Uterus (tissue), 4 donors: Measurements from ENCODE around the gene FEN1. TPM values are rescaled to one million over a fixed set of nuclear protein-coding genes. Genes with fewer than 3 reads are reported as not detected.

Source experiments
- DNase-seq, 2 donors: peaks; one replicate each; pipeline ENCODE4 v3.0.0-alpha.2; 2019 to 2020
- H3K27ac ChIP-seq, 2 donors: fragments of 200-600 bp; sonication (generic); 1 replicate in 1 of 2; 2 replicates in 1 of 2; pipeline ENCODE4 v1.5.1; 2016 to 2018
- H3K27me3 ChIP-seq, 2 donors: fragments of 200-600 bp; sonication (generic); one replicate each; pipeline ENCODE4 v1.5.1; 2018 to 2019; ENCODE audit warnings: control low read depth in 1 of 2
- H3K36me3 ChIP-seq, 2 donors: fragments of 200-600 bp; sonication (generic); one replicate each; pipeline ENCODE4 v1.5.1; 2019; ENCODE audit warnings: control low read depth in 1 of 2
- H3K4me1 ChIP-seq, 2 donors: fragments of 200-600 bp; sonication (generic); one replicate each; pipeline ENCODE4 v1.5.1; 2018 to 2019; ENCODE audit warnings: control low read depth in 1 of 2
- H3K4me3 ChIP-seq, 2 donors: fragments of 200-600 bp; sonication (generic); 1 replicate in 1 of 2; 2 replicates in 1 of 2; pipeline ENCODE4 v1.5.1; 2018 to 2019; ENCODE audit warnings: mild to moderate bottlenecking in 1 of 2
- H3K9me3 ChIP-seq, 2 donors: fragments of 200-600 bp; sonication (generic); one replicate each; pipeline ENCODE4 v1.5.1; 2019; ENCODE audit warnings: control low read depth in 1 of 2
- POLR2A ChIP-seq, 2 donors: fragments of 450-650 bp; IDR thresholded peaks; one replicate each; pipeline ENCODE4 v1.6.1; 2016; ENCODE audit warnings: antibody characterized with exemption in 2 of 2, mild to moderate bottlenecking in 1 of 2, moderate library complexity in 1 of 2
- intact Hi-C: fragments of 100-400 bp; cut with DNase I; formaldehyde crosslinking; loops from one replicate; pipeline ENCODE4 v1.15.1; 2023; ENCODE audit warnings: low total_unique reads
- total RNA-seq, 4 donors: library from RNA; depleted of rRNA in 3 of 4; stranded (reverse); fragments of >200 nt in 3 of 4; gene quantifications; one replicate each; pipeline versions ENCODE4 v1.1.0 to v1.2.4, GENCODE V29; 2014 to 2023
- TF ChIP-seq, protein P1 (sequence below), 4 experiments: fragments of 200-600 bp in 2 of 4; fragments of 450-650 bp in 2 of 4; sonication (generic) in 2 of 4; IDR thresholded peaks; one replicate each; pipeline ENCODE4 v1.5.1; 2016 to 2019; ENCODE audit warnings: antibody characterized with exemption in 4 of 4, mild to moderate bottlenecking in 2 of 4, moderate library complexity in 1 of 4
- donor health status: DM: yes; HTN: yes; CAD: no.

The FEN1 gene
- total RNA-seq, 4 donors from 2014 or later = 0.77 to 19.4 (median 6.8) TPM

DNA sequence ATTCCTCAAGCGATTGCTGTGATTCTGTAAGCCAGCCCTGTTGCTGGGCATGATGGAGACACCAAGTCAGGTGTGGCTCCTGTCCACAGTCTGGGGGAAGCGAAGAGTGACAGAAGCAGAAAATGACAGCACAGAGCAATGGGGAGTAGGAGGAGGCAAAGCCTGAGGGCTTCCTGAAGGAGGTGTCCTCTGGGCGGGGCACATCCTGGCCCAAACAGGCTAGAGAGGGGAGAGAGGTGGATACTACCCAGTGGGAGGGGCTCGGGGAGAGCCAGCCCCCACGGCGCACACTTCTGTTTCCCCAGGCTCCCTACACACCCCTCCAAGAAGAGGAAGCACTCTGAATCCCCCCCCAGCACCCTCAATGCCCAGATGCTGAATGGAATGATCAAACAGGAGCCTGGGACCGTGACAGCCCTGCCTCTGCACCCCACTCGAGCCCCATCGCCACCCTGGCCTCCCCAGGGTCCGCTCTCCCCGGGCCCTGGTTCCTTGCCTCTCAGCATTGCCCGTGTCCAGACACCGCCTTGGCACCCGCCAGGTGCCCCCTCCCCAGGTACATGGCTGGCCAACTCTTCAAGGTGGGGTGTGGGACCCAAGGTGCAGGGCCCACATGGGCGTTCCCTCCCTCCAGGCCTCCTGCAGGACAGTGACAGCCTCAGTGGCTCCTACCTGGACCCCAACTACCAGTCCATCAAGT, 21.4 kb upstream of the FEN1 start:
- TF ChIP-seq POLR2A (IDR thresholded peaks at IDR 0.05) = no peak
- TF ChIP-seq, protein P1, sequence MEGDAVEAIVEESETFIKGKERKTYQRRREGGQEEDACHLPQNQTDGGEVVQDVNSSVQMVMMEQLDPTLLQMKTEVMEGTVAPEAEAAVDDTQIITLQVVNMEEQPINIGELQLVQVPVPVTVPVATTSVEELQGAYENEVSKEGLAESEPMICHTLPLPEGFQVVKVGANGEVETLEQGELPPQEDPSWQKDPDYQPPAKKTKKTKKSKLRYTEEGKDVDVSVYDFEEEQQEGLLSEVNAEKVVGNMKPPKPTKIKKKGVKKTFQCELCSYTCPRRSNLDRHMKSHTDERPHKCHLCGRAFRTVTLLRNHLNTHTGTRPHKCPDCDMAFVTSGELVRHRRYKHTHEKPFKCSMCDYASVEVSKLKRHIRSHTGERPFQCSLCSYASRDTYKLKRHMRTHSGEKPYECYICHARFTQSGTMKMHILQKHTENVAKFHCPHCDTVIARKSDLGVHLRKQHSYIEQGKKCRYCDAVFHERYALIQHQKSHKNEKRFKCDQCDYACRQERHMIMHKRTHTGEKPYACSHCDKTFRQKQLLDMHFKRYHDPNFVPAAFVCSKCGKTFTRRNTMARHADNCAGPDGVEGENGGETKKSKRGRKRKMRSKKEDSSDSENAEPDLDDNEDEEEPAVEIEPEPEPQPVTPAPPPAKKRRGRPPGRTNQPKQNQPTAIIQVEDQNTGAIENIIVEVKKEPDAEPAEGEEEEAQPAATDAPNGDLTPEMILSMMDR (IDR thresholded peaks at IDR 0.05) = no peak
- DNase-seq = no peak
- Histone ChIP-seq H3K27ac (peak overlapping the region; percentile 71 to 80), H3K9me3 (no peaks in the 10 kb centered on the region), H3K4me1 (peaks cover 0 to 4% of the 10 kb centered on the region in 2 donors), H3K27me3 (no peaks in the 10 kb centered on the region), H3K4me3 (no peak overlapping the region), H3K36me3 (no peaks in the 10 kb centered on the region)
- intact Hi-C loops = no loop called here

DNA sequence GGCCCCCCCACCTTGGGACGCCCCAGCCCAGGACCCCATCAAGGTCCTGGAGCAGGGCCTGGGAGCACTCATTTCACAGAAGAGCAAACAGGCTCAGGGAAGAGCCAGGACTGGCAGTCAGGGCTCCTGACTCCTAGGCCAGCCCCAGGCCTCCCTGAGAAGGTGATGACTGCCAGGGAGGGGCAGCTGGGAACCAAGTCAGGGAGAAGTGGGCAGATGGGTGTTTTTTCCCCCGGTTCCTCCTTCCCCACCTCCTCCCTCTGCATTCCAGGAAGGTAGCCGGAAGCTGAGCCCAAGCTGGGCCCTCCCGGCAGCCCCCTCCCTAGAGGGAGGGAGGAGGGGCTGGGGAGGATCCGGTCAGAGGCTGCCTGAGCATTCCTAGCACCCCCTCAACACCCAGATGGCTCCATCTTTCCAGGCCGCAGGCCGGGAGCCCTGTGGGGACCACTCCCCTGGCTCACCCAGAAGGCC, 20.7 kb upstream of the FEN1 start:
- H3K4me3 ChIP-seq = no peak overlapping the region
- H3K36me3 ChIP-seq = no peaks in the 10 kb centered on the region
- H3K4me1 ChIP-seq = peaks cover 0 to 4% of the 10 kb centered on the region in 2 donors
- H3K27ac ChIP-seq = peak overlapping the region; percentile 50 to 80
- TF ChIP-seq, protein P1 (IDR thresholded peaks at IDR 0.05) = no peak
- no peak for TF ChIP-seq POLR2A (IDR thresholded peaks at IDR 0.05)
- H3K27me3 ChIP-seq = no peaks in the 10 kb centered on the region
- intact Hi-C loops = no loop called here
- H3K9me3 ChIP-seq = no peaks in the 10 kb centered on the region
- no peak for DNase-seq

DNA sequence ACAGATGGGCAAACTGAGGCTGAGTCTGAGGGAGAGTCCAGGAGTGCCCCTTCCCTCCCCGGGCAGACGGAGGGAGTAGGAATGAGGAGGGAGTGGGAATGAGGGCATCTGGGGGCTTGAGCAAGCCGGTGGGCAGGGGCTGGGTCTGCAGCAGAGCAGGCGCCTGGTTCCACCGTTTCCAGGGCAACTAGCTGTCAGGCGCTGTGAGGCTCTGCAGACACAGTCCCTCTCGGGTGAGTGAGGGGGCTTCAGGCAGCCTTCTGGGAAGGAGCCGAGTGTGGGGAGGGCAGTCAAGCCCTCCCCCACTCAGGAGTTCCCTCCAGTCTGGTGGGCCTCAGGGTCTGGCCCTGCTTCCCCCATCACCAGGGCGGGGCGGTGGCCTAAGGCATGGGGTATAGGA, 19.4 kb upstream of the FEN1 start:
- DNase-seq = no peak
- no peaks in the 10 kb centered on the region for H3K27me3 ChIP-seq
- peak overlapping the region; percentile 72 to 80 for H3K27ac ChIP-seq
- TF ChIP-seq, protein P1 (IDR thresholded peaks at IDR 0.05) = no peak
- TF ChIP-seq POLR2A (IDR thresholded peaks at IDR 0.05) = no peak
- no peak overlapping the region for H3K4me3 ChIP-seq
- intact Hi-C loops = no loop called here
- no peaks in the 10 kb centered on the region for H3K9me3 ChIP-seq
- H3K4me1 ChIP-seq = peaks cover 0 to 4% of the 10 kb centered on the region in 2 donors
- H3K36me3 ChIP-seq = no peaks in the 10 kb centered on the region

DNA sequence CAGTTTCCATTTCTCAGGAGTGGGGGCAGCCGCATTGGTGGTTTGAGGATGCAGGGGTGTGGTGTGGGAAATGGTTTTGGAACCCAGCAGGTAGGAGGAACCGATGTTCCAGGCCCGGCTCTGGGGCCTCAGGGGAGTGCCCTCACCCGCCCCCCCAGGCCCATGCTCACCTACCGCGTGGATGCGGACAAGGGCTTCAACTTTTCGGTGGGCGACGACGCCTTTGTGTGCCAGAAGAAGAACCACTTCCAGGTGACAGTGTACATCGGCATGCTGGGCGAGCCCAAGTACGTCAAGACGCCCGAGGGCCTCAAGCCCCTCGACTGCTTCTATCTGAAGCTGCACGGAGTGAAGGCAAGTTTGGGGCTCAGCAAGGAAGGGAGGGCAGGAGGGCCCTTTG, 18.9 kb upstream of the FEN1 start:
- no peak for DNase-seq
- peaks cover 0 to 4% of the 10 kb centered on the region in 2 donors for H3K4me1 ChIP-seq
- H3K9me3 ChIP-seq = no peaks in the 10 kb centered on the region
- no peak overlapping the region for H3K4me3 ChIP-seq
- intact Hi-C loops = no loop called here
- H3K27me3 ChIP-seq = no peaks in the 10 kb centered on the region
- H3K36me3 ChIP-seq = no peaks in the 10 kb centered on the region
- TF ChIP-seq, protein P1 (IDR thresholded peaks at IDR 0.05) = no peak
- TF ChIP-seq POLR2A (IDR thresholded peaks at IDR 0.05) = no peak
- peak overlapping the region; percentile 72 to 80 for H3K27ac ChIP-seq

DNA sequence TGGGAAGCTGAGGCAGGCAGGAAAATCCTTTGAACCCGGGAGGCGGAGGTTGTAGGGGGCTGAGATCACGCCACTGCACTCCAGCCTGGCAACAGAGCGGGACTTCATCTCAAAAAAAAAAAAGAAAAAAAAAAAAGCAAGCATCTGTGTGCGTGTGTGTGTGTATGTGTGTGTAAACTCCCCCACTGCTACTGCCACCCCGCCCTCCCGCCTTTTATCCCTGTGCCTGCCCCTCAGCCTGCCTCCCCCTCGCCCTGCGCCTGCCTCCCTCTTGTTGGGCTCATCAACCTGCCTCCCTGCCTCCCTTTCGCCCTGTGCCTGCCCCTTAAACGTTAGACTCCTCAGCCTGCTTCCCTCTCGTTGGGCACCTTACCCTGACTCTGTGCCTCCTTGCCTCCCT, 18.3 kb upstream of the FEN1 start:
- DNase-seq = peak; percentile 58 to 78
- intact Hi-C loops = no loop called here
- no peaks in the 10 kb centered on the region for H3K36me3 ChIP-seq
- no peaks in the 10 kb centered on the region for H3K27me3 ChIP-seq
- no peaks in the 10 kb centered on the region for H3K9me3 ChIP-seq
- H3K4me3 ChIP-seq = no peak overlapping the region
- TF ChIP-seq, protein P1 (IDR thresholded peaks at IDR 0.05) = no peak
- no peak for TF ChIP-seq POLR2A (IDR thresholded peaks at IDR 0.05)
- H3K27ac ChIP-seq = peak overlapping the region; percentile 72 to 80
- H3K4me1 ChIP-seq = peaks cover 0 to 4% of the 10 kb centered on the region in 2 donors
